Keratinocyte (primary cell): ENCODE measurements around the gene ANXA4. TPM values are rescaled to one million over a fixed set of nuclear protein-coding genes. Genes with fewer than 3 reads are reported as not detected.

Experiments
- DNase-seq: peaks from one replicate; pipeline ENCODE4 v3.0.0-alpha.2; 2011; ENCODE audit warnings: low read depth, missing footprints, low spot score
- FAIRE-seq: peaks from 2 replicates; lab custom pipeline; 2011; peaks lifted over from hg19 to GRCh38; lab: Jason Lieb, UNC
- H2AFZ ChIP-seq: 2 replicates; pipeline ENCODE4 v1.6.0; 2012; ENCODE audit warnings: low read length, control low read depth, inconsistent platforms; ENCODE audit not compliant: control insufficient read depth
- H3K27ac ChIP-seq: 2 replicates; pipeline ENCODE4 v1.5.1; 2011; ENCODE audit warnings: low read length; ENCODE audit not compliant: control insufficient read depth, insufficient read depth
- H3K27me3 ChIP-seq: 3 replicates; pipeline ENCODE4 v1.6.0; 2011; ENCODE audit warnings: low read length; ENCODE audit not compliant: control insufficient read depth, insufficient read depth; ENCODE audit errors: extremely low read depth
- H3K36me3 ChIP-seq, 2 experiments: 2 replicates in 1 of 2; 3 replicates in 1 of 2; pipeline ENCODE4 v1.5.1; 2011; ENCODE audit warnings: low read length in 2 of 2, mild to moderate bottlenecking in 1 of 2; ENCODE audit not compliant: control insufficient read depth in 2 of 2, insufficient read depth in 2 of 2; ENCODE audit errors: extremely low read depth in 1 of 2
- H3K4me1 ChIP-seq: 3 replicates; pipeline ENCODE4 v1.5.1; 2011; ENCODE audit warnings: low read length; ENCODE audit not compliant: control insufficient read depth, insufficient read depth; ENCODE audit errors: extremely low read depth
- H3K4me2 ChIP-seq: 3 replicates; pipeline ENCODE4 v1.6.0; 2011; ENCODE audit warnings: low read depth, low read length; ENCODE audit not compliant: control insufficient read depth, insufficient read depth; ENCODE audit errors: extremely low read depth
- H3K4me3 ChIP-seq, 3 experiments: fragments of 200-600 bp in 1 of 3; sonication (generic) in 1 of 3; 2 replicates in 2 of 3; 3 replicates in 1 of 3; pipeline ENCODE4 v1.5.1; 2011 to 2016; ENCODE audit warnings: low read length in 3 of 3, mild to moderate bottlenecking in 3 of 3, control low read depth in 2 of 3, inconsistent platforms in 1 of 3, low read depth in 1 of 3, mixed read lengths in 1 of 3, mixed run types in 1 of 3, moderate library complexity in 1 of 3; ENCODE audit not compliant: control insufficient read depth in 2 of 3, insufficient read depth in 2 of 3; ENCODE audit errors: extremely low read depth in 1 of 3
- H3K79me2 ChIP-seq: 2 replicates; pipeline ENCODE4 v1.6.0; 2012; ENCODE audit warnings: low read length; ENCODE audit not compliant: control insufficient read depth, insufficient read depth
- H3K9ac ChIP-seq: 3 replicates; pipeline ENCODE4 v1.6.0; 2011; ENCODE audit warnings: low read length; ENCODE audit not compliant: control insufficient read depth, insufficient read depth; ENCODE audit errors: extremely low read depth
- H3K9me1 ChIP-seq: 3 replicates; pipeline ENCODE4 v1.6.0; 2011; ENCODE audit warnings: low read length; ENCODE audit not compliant: control insufficient read depth, insufficient read depth; ENCODE audit errors: extremely low read depth
- H3K9me3 ChIP-seq: 2 replicates; pipeline ENCODE4 v1.5.1; 2012; ENCODE audit warnings: low read depth, low read length; ENCODE audit not compliant: control insufficient read depth
- H4K20me1 ChIP-seq: 3 replicates; pipeline ENCODE4 v1.6.0; 2011; ENCODE audit warnings: low read length; ENCODE audit not compliant: control insufficient read depth, insufficient read depth; ENCODE audit errors: extremely low read depth
- EZH2 ChIP-seq: IDR thresholded peaks from one replicate; pipeline ENCODE4 v1.6.1; 2012; ENCODE audit warnings: inconsistent platforms, mild to moderate bottlenecking, low read length, moderate library complexity
- dilution Hi-C: fragments of 300-500 bp; cut with MboI; formaldehyde crosslinking; loops from one replicate; pipeline ENCODE4 v1.7.0; 2020; ENCODE audit warnings: low sequenced_read_pairs; ENCODE audit not compliant: extremely low pct_ligation_motif_present
- polyA plus RNA-seq, 5 experiments: library from polyadenylated mRNA; depleted of rRNA in 3 of 5; stranded (reverse) in 3 of 5; stranded (forward) in 1 of 5; unstranded in 1 of 5; fragments of >200 nt; gene quantifications; 1 replicate in 1 of 5; 2 replicates in 3 of 5; 3 replicates in 1 of 5; pipeline versions ENCODE4 v1.2.1 to v1.2.3, GENCODE V29; 2011 to 2012; ENCODE audit warnings: missing spikeins in 2 of 5, low read depth in 1 of 5, low replicate concordance in 1 of 5
- TF ChIP-seq, protein P1 (sequence below), 3 experiments: IDR thresholded peaks in 1 of 3; conservative IDR thresholded peaks in 1 of 3; optimal IDR thresholded peaks in 1 of 3; 2 replicates in 2 of 3; 3 replicates in 1 of 3; pipeline versions ENCODE3 to v1.5.1; 2011; ENCODE audit warnings: low read length in 3 of 3, mild to moderate bottlenecking in 3 of 3, moderate library complexity in 2 of 3, control low read depth in 1 of 3, inconsistent platforms in 1 of 3; ENCODE audit not compliant: insufficient read depth in 2 of 3; ENCODE audit errors: extremely low read depth in 1 of 3

Gene ANXA4
- polyA plus RNA-seq, 1 donor (not counting 4 experiments of a cell fraction or from before 2014, with no cell fraction given): 209 TPM

DNA sequence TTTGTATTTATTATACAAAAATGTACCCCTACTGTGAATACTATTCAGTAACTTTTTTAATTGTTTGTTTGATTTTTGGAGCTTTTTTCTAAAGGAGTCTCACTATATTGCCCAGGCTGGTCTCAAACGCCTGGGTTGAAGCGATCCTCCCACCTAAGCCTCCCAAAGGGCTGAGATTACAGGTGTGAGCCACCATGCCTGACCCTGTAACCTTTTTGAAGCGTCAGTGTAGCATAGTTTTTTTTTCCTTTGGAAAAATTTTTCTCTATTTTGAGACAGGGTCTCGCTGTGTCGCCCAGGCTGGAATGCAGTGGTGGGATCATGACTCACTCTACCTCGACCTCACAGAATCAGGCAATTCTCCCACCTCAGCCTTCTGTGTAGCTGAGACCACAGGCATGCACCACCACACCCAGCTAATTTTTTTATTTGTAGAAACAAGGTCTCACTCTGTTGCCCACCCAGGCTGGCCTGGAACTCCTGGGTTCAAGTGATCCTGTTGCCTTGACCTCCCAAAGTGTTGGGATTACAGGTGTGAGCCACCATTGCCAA lies 89.5 kb downstream of the ANXA4 start:
- DNase-seq: no peak
- H3K4me3 ChIP-seq: no peak overlapping the region
- H3K4me2 ChIP-seq: no peak overlapping the region
- TF ChIP-seq, protein P1, sequence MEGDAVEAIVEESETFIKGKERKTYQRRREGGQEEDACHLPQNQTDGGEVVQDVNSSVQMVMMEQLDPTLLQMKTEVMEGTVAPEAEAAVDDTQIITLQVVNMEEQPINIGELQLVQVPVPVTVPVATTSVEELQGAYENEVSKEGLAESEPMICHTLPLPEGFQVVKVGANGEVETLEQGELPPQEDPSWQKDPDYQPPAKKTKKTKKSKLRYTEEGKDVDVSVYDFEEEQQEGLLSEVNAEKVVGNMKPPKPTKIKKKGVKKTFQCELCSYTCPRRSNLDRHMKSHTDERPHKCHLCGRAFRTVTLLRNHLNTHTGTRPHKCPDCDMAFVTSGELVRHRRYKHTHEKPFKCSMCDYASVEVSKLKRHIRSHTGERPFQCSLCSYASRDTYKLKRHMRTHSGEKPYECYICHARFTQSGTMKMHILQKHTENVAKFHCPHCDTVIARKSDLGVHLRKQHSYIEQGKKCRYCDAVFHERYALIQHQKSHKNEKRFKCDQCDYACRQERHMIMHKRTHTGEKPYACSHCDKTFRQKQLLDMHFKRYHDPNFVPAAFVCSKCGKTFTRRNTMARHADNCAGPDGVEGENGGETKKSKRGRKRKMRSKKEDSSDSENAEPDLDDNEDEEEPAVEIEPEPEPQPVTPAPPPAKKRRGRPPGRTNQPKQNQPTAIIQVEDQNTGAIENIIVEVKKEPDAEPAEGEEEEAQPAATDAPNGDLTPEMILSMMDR (optimal IDR thresholded peaks at IDR 0.05 in 1 of 3, IDR thresholded peaks at IDR 0.05 in 1 of 3, conservative IDR thresholded peaks at IDR 0.05 in 1 of 3; ENCODE audit: extremely low read depth in 1 of 3, insufficient read depth in 2 of 3, low read length in 3 of 3): no peak
- TF ChIP-seq EZH2: no peak
- no peaks in the 10 kb centered on the region for H3K36me3 ChIP-seq
- no peak for FAIRE-seq
- H3K9ac ChIP-seq: no peak overlapping the region
- no peak overlapping the region for H2AFZ ChIP-seq
- no peaks in the 10 kb centered on the region for H4K20me1 ChIP-seq
- dilution Hi-C loops: no loop called here
- peaks cover 15% of the 10 kb centered on the region for H3K4me1 ChIP-seq
- H3K27ac ChIP-seq: no peak overlapping the region
- no peaks in the 10 kb centered on the region for H3K9me1 ChIP-seq
- H3K9me3 ChIP-seq: no peaks in the 10 kb centered on the region
- H3K27me3 ChIP-seq: no peaks in the 10 kb centered on the region
- peaks cover 18% of the 10 kb centered on the region for H3K79me2 ChIP-seq

DNA sequence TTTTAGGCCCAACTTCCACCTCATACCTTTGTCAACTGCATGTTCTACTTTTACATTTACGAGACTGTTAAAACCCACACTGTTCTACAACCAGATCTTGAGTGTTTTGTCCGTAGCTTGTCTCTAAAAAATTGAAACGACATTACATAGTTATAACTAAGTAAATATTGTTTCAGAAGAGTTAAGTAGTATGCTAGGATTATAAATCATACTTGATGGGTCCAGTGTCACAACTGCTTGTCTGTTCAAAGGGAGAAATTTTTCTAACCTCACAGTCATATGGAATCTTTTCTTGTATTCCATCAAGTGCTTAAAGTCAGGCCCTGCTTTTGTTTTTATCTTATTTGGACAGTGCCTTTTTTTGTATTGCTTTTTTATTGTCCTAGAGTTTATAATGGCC lies 91.8 kb downstream of the ANXA4 start:
- Histone ChIP-seq H3K4me2 (no peak overlapping the region), H3K4me1 (peaks cover 8% of the 10 kb centered on the region), H2AFZ (no peak overlapping the region), H3K36me3 (no peaks in the 10 kb centered on the region), H3K27ac (no peak overlapping the region), H3K4me3 (no peak overlapping the region), H3K9ac (no peak overlapping the region), H3K9me1 (no peaks in the 10 kb centered on the region), H4K20me1 (no peaks in the 10 kb centered on the region), H3K9me3 (no peaks in the 10 kb centered on the region), H3K27me3 (no peaks in the 10 kb centered on the region), H3K79me2 (peaks cover 18% of the 10 kb centered on the region)
- TF ChIP-seq, protein P1 (optimal IDR thresholded peaks at IDR 0.05 in 1 of 3, IDR thresholded peaks at IDR 0.05 in 1 of 3, conservative IDR thresholded peaks at IDR 0.05 in 1 of 3; ENCODE audit: extremely low read depth in 1 of 3, insufficient read depth in 2 of 3, low read length in 3 of 3): no peak
- dilution Hi-C loops: no loop called here
- no peak for FAIRE-seq
- no peak for DNase-seq
